HTERT RPE-1 (cell line): Measurements from ENCODE around the gene CYP24A1.

Experiments
- in situ Hi-C: fragments of 300-500 bp; cut with MboI; formaldehyde crosslinking; loops from 4 replicates; pipeline ENCODE4 v1.14.3; 2020; ENCODE audit warnings: low sequenced_read_pairs

Gene CYP24A1

GRCh38 chr20:54160065-54161007 lies 13.4 kb downstream of the CYP24A1 start:
- in situ Hi-C loops, result no loop called here

GRCh38 chr20:54158856-54159418 lies 14.8 kb downstream of the CYP24A1 start:
- in situ Hi-C loops, result no loop called here

- in situ Hi-C loops, result no loop called here
These were observed 15.6 kb downstream of the CYP24A1 start for GRCh38 chr20:54158226-54158625.

GRCh38 chr20:54156981-54157835 lies 16.6 kb downstream of the CYP24A1 start:
- in situ Hi-C loops, result no loop called here

GRCh38 chr20:54156522-54156921 lies 17.3 kb downstream of the CYP24A1 start:
- in situ Hi-C loops, result no loop called here

- in situ Hi-C loops, result no loop called here
These were observed 18.0 kb downstream of the CYP24A1 start for GRCh38 chr20:54155736-54156317.

GRCh38 chr20:54154439-54154838 lies 19.3 kb downstream of the CYP24A1 start:
- in situ Hi-C loops, result no loop called here

GRCh38 chr20:54153847-54154246 lies 19.9 kb downstream of the CYP24A1 start:
- in situ Hi-C loops, result no loop called here

GRCh38 chr20:54153041-54153327 lies 20.8 kb downstream of the CYP24A1 start:
- in situ Hi-C loops, result no loop called here

GRCh38 chr20:54152227-54153040 lies 21.4 kb downstream of the CYP24A1 start:
- in situ Hi-C loops, result no loop called here

GRCh38 chr20:54151511-54152226 lies 22.1 kb downstream of the CYP24A1 start:
- in situ Hi-C loops, result no loop called here

- in situ Hi-C loops, result no loop called here
These were observed 22.7 kb downstream of the CYP24A1 start for GRCh38 chr20:54151075-54151439.

- in situ Hi-C loops, result no loop called here
These were observed 24.0 kb downstream of the CYP24A1 start for GRCh38 chr20:54149765-54150264.

- in situ Hi-C loops, result no loop called here
These were observed 24.6 kb downstream of the CYP24A1 start for GRCh38 chr20:54148947-54149764.

GRCh38 chr20:54146672-54147071 lies 27.1 kb downstream of the CYP24A1 start:
- in situ Hi-C loops, result no loop called here

GRCh38 chr20:54144847-54145414 lies 28.9 kb downstream of the CYP24A1 start:
- in situ Hi-C loops, result no loop called here

GRCh38 chr20:54140927-54141566 lies 32.7 kb downstream of the CYP24A1 start:
- in situ Hi-C loops, result no loop called here

GRCh38 chr20:54140486-54140885 lies 33.3 kb downstream of the CYP24A1 start:
- in situ Hi-C loops, result no loop called here
